ENCODE data around the gene GBX1.

DNA sequence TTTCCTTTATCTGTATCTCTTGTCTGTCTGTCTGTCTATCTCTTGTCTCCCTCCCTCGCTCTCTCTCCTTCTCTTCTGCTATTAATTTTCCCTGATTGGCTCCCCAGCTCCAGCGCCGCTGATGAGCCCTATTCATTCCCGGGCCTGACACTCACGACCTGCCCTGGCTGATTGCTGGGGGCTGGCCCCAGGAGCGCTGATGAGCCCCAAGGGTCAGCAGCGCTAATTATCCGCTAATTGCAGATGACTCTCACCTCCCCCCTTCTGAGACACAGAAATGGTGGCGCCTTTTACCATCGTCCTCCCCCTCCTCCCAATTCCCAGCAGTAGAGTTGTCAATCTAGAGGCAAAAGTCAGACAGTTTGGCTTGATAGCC lies 1.3 kb upstream of the GBX1 start:
- no peak for TF ChIP-seq EZH2 (IDR thresholded peaks at IDR 0.05)
- TF ChIP-seq, protein P1, sequence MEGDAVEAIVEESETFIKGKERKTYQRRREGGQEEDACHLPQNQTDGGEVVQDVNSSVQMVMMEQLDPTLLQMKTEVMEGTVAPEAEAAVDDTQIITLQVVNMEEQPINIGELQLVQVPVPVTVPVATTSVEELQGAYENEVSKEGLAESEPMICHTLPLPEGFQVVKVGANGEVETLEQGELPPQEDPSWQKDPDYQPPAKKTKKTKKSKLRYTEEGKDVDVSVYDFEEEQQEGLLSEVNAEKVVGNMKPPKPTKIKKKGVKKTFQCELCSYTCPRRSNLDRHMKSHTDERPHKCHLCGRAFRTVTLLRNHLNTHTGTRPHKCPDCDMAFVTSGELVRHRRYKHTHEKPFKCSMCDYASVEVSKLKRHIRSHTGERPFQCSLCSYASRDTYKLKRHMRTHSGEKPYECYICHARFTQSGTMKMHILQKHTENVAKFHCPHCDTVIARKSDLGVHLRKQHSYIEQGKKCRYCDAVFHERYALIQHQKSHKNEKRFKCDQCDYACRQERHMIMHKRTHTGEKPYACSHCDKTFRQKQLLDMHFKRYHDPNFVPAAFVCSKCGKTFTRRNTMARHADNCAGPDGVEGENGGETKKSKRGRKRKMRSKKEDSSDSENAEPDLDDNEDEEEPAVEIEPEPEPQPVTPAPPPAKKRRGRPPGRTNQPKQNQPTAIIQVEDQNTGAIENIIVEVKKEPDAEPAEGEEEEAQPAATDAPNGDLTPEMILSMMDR (IDR thresholded peaks at IDR 0.05), result no peak

Measured in neural progenitor cell (in vitro differentiated cells).